Right lobe of liver (tissue), 6 donors: ENCODE measurements around the gene STMN3. TPM values are rescaled to one million over a fixed set of nuclear protein-coding genes. Genes with fewer than 3 reads are reported as not detected.
A peak's percentile ranks its signal among the peaks of the same experiment; 100 is the strongest.

Experiments
- ATAC-seq, 4 donors: fragments of 200-7000 bp; cut with Tn5 transposase; one replicate each; pipeline ENCODE4 v1.9.1; 2020; ENCODE audit warnings: mild to moderate bottlenecking in 4 of 4, moderate library complexity in 4 of 4
- DNase-seq, 3 donors: peaks; one replicate each; pipeline ENCODE4 v3.0.0-alpha.2; 2020
- H3K27ac ChIP-seq, 3 donors: fragments of 200-600 bp; one replicate each; pipeline ENCODE4 v1.8.0; 2022
- H3K27me3 ChIP-seq, 2 donors: fragments of 200-600 bp; one replicate each; pipeline ENCODE4 v1.8.0; 2022
- H3K36me3 ChIP-seq, 4 donors: fragments of 200-600 bp; sonication (generic) in 1 of 4; one replicate each; pipeline versions ENCODE4 v1.5.1 to v1.8.0; 2017 to 2022; ENCODE audit warnings: control low read depth in 1 of 4
- H3K4me1 ChIP-seq, 4 donors: fragments of 200-600 bp; sonication (generic) in 1 of 4; one replicate each; pipeline versions ENCODE4 v1.5.1 to v1.8.0; 2017 to 2022; ENCODE audit warnings: control low read depth in 1 of 4
- H3K4me3 ChIP-seq, 3 donors: fragments of 200-600 bp; one replicate each; pipeline ENCODE4 v1.8.0; 2022
- H3K9me3 ChIP-seq, 4 donors: fragments of 200-600 bp; sonication (generic) in 1 of 4; one replicate each; pipeline versions ENCODE4 v1.5.1 to v1.8.0; 2017 to 2022; ENCODE audit warnings: control low read depth in 1 of 4
- POLR2A ChIP-seq: fragments of 450-650 bp; IDR thresholded peaks from one replicate; pipeline ENCODE4 v1.6.1; 2017; ENCODE audit warnings: antibody characterized with exemption, mild to moderate bottlenecking
- WGBS: methylation state at CpG from one replicate; pipeline ENCODE4 v1.1.6; 2018; ENCODE audit warnings: low coverage, low lambda C conversion rate; ENCODE audit not compliant: insufficient coverage; ENCODE audit errors: missing lambda C conversion rate; 5-methylcytosine and 5-hydroxymethylcytosine counted together
- intact Hi-C, 2 donors: fragments of 100-400 bp; cut with DNase I; formaldehyde crosslinking; loops; one replicate each; pipeline versions ENCODE4 v1.11.2 to v1.14.1; 2022
- total RNA-seq, 6 experiments: library from RNA; depleted of rRNA in 2 of 6; stranded (reverse); fragments of >200 nt in 2 of 6; fragmentation: NEBNext Ultra II Directional in 3 of 6; extraction: Animal tissue kit (Norgen Biotek cat#: 25700) in 3 of 6; gene quantifications; one replicate each; pipeline versions ENCODE4 v1.1.0 to v1.2.4, GENCODE V29; 2016 to 2023
- TF ChIP-seq, protein P1 (sequence below), 4 donors: fragments of 200-600 bp in 3 of 4; fragments of 450-650 bp in 1 of 4; IDR thresholded peaks; one replicate each; pipeline versions ENCODE4 v1.5.1 to v1.8.0; 2016 to 2022; ENCODE audit warnings: antibody characterized with exemption in 4 of 4, mild to moderate bottlenecking in 2 of 4
- donor health status: DM: no; HTN: yes; CAD: no.
- donor health status: DM: no; HTN: no; CAD: no.
- donor health status: DM: no; HTN: no; CAD: no.
- donor health status: DM: no; HTN: yes; CAD: no.
- donor health status: DM: no; HTN: yes; CAD: no.

Gene STMN3
- total RNA-seq, 6 experiments from 2014 or later = 0.43 to 1.6 (median 0.77) TPM

DNA sequence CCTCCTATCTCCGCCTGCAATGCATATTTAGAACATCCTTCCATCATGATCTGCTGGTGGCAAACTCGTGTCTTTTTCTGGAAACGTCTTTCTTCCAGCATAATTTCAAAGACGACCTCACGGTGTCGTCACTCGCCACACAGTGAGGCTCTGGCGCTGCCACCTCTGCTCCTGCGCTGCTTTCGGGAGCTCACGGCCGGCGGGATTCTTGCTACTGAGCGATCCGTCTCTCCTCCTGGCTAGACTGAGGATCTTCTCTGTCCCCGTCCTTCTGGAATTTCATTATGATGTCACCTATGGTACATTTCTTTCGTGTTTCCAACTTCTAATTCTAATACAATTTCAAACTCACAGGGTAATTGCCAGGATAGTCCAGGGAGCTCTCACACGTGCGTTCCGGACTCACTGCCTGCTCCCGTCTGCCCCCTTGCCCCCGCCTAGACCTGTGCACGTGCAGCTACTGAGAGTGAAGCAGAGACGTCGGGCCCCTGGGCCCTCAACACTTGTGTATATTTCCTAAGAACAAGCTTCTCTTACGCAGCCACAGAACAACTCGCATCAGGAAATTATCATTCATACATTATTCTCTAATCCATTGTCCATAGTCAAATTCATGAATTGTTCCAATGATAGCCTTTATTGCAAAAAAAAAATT is 53.7 kb downstream of the STMN3 start:
- ATAC-seq = no peak
- Histone ChIP-seq H3K27ac (no peak overlapping the region), H3K36me3 (peaks cover 4 to 26% (median 12%) of the 10 kb centered on the region in 4 donors), H3K4me1 (no peaks in the 10 kb centered on the region), H3K27me3 (no peaks in the 10 kb centered on the region), H3K4me3 (no peak overlapping the region), H3K9me3 (no peaks in the 10 kb centered on the region)
- WGBS = 91% methylated on average over 21 of the region's 27 CpGs
- TF ChIP-seq POLR2A = no peak
- TF ChIP-seq, protein P1, sequence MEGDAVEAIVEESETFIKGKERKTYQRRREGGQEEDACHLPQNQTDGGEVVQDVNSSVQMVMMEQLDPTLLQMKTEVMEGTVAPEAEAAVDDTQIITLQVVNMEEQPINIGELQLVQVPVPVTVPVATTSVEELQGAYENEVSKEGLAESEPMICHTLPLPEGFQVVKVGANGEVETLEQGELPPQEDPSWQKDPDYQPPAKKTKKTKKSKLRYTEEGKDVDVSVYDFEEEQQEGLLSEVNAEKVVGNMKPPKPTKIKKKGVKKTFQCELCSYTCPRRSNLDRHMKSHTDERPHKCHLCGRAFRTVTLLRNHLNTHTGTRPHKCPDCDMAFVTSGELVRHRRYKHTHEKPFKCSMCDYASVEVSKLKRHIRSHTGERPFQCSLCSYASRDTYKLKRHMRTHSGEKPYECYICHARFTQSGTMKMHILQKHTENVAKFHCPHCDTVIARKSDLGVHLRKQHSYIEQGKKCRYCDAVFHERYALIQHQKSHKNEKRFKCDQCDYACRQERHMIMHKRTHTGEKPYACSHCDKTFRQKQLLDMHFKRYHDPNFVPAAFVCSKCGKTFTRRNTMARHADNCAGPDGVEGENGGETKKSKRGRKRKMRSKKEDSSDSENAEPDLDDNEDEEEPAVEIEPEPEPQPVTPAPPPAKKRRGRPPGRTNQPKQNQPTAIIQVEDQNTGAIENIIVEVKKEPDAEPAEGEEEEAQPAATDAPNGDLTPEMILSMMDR (IDR thresholded peaks at IDR 0.05) = no peak
- DNase-seq = peak in 1 of 3 donors; percentile 8
- intact Hi-C loops = no loop called here

GRCh38 chr20:63598479-63599395 is 54.5 kb downstream of the STMN3 start:
- peaks cover 4 to 26% (median 12%) of the 10 kb centered on the region in 4 donors for H3K36me3 ChIP-seq
- no peak for TF ChIP-seq POLR2A
- TF ChIP-seq, protein P1 (IDR thresholded peaks at IDR 0.05) = no peak
- peak in 1 of 3 donors; percentile 9 for DNase-seq
- H3K27ac ChIP-seq = no peak overlapping the region
- ATAC-seq = no peak
- no peaks in the 10 kb centered on the region for H3K27me3 ChIP-seq
- intact Hi-C loops = no loop called here
- no peaks in the 10 kb centered on the region for H3K4me1 ChIP-seq
- WGBS = 83% methylated on average over 13 of the region's 33 CpGs
- no peaks in the 10 kb centered on the region for H3K9me3 ChIP-seq
- no peak overlapping the region for H3K4me3 ChIP-seq

DNA sequence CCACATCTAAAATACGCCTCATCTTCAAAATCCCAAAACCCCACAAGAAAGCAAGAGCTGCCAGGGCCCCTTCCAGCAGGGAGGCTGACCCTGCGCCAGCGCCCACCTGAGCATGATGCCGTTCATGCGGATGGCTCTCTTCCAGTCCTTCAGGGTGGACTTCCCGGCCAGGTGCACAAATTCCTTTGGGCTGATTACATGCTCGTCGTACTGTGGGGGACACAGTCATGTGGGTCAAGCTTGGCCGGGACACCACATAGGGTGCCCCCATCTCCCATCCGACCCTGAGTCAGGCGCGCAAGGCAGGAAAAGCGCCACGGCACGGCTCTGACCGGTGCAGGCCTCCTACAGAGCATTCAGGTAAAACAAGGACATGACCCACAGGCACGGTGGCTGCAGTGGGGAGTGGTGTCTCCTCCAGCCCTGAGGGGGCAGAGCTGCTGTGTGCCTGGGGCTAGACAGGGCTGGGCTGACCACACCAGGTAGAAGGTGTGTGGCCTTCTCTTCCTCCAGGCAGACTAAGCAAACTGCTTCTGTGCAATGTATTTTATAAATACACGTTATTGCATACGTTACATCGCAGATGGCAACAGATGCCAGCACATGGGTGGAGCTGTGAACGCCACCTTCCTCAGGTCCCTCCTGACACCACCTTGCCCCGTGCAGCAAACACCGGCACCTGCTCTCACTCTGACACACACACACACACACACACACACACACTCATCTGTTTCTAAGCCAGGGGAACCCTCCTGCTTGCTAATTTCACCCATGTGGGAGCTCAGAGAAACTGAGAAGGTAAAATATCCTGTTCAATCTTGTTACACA is 55.4 kb downstream of the STMN3 start:
- Histone ChIP-seq H3K4me3 (no peak overlapping the region), H3K9me3 (no peaks in the 10 kb centered on the region), H3K27me3 (no peaks in the 10 kb centered on the region), H3K4me1 (no peaks in the 10 kb centered on the region), H3K36me3 (peaks cover 4 to 24% (median 12%) of the 10 kb centered on the region in 4 donors), H3K27ac (no peak overlapping the region)
- DNase-seq = peak in 1 of 3 donors; percentile 10
- 86% methylated on average over 4 of the region's 23 CpGs for WGBS
- intact Hi-C loops = no loop called here
- no peak for TF ChIP-seq POLR2A
- TF ChIP-seq, protein P1 (IDR thresholded peaks at IDR 0.05) = no peak
- ATAC-seq = peak in 1 of 4 donors; percentile 29

DNA sequence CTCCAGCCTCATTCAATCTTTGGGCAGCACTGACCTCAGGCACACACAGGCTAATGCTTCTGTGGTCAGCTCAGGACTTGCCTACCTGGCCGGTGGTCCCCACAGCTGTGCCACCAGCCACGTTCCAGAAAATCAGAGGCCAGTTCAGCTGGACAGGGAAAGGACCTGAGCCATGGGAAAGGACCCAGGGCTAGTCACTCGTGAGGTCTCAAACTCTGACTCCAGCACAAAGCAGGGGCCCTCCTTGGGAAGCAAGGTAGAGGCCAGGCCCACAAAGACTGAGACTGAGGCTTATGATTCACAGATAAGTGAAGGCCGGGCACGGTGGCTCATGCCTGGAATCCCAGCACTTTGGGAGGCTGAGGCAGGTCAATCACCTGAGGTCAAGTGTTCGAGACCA is 56.8 kb downstream of the STMN3 start:
- H3K27me3 ChIP-seq = no peaks in the 10 kb centered on the region
- no peak overlapping the region for H3K4me3 ChIP-seq
- no peaks in the 10 kb centered on the region for H3K4me1 ChIP-seq
- peaks cover 0 to 23% (median 11%) of the 10 kb centered on the region in 4 donors for H3K36me3 ChIP-seq
- no peak overlapping the region for H3K27ac ChIP-seq
- ATAC-seq (no peak), DNase-seq (peak in 1 of 3 donors; percentile 10)
- TF ChIP-seq POLR2A = no peak
- TF ChIP-seq, protein P1 (IDR thresholded peaks at IDR 0.05) = no peak
- intact Hi-C loops = no loop called here
- 96% methylated on average over 3 of the region's 6 CpGs for WGBS
- H3K9me3 ChIP-seq = no peaks in the 10 kb centered on the region
